GM21717 (cell line): ENCODE measurements around the gene CCT6B.
A peak's percentile ranks its signal among the peaks of the same experiment; 100 is the strongest.
"Not testable (repeated sequence)": the region's sequence is repeated elsewhere in the genome, so short reads cannot be mapped to it uniquely, and the experiment has no call there.

Experiments used
- ATAC-seq: cut with Tn5 transposase; IDR thresholded peaks from one replicate; pipeline ENCODE4 v1.9.1; 2021; ENCODE audit warnings: mild to moderate bottlenecking, moderate library complexity; ENCODE audit not compliant: unreplicated experiment

CCT6B gene, protein sequence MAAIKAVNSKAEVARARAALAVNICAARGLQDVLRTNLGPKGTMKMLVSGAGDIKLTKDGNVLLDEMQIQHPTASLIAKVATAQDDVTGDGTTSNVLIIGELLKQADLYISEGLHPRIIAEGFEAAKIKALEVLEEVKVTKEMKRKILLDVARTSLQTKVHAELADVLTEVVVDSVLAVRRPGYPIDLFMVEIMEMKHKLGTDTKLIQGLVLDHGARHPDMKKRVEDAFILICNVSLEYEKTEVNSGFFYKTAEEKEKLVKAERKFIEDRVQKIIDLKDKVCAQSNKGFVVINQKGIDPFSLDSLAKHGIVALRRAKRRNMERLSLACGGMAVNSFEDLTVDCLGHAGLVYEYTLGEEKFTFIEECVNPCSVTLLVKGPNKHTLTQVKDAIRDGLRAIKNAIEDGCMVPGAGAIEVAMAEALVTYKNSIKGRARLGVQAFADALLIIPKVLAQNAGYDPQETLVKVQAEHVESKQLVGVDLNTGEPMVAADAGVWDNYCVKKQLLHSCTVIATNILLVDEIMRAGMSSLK

DNA sequence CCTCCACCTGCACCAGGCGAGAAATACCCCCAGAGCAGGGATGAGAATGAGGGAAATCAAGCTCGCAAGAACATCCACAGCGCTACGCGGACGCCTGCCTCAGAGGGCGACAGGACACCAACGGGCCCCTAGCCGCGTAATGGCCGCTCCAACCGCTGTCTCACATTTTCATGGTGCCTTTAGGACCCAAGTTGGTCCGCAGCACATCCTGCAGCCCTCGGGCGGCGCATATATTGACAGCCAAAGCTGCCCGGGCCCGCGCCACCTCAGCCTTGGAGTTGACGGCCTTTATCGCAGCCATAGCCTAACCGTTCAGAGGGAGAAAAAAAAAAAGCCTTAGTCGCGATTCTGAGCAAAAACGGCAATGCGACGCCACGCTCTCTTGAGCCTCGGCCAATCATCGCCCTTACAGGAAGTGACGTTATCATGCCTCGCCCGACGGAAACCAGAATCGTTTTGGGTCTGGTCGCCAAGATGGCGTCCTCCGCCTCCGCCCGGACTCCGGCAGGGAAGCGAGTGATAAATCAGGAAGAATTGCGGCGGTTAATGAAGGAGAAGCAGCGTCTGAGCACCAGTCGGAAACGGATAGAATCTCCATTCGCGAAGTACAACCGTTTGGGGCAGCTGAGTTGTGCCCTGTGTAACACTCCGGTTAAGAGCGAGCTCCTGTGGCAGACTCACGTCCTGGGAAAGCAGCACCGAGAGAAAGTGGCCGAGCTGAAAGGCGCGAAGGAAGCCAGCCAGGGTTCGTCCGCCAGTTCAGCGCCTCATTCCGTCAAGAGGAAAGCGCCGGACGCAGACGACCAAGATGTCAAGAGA, at the start of gene CCT6B, which contains the start of gene ZNF830:
Gene CCT6B (minus strand): TSS at position 368 of the 819 bp plus-strand sequence. CDS start 67 bp downstream, at position 301.
Gene ZNF830 (plus strand): TSS at position 448 of the 819 bp plus-strand sequence. CDS start 27 bp downstream, at position 475.
- ATAC-seq, result peak; percentile 86

DNA sequence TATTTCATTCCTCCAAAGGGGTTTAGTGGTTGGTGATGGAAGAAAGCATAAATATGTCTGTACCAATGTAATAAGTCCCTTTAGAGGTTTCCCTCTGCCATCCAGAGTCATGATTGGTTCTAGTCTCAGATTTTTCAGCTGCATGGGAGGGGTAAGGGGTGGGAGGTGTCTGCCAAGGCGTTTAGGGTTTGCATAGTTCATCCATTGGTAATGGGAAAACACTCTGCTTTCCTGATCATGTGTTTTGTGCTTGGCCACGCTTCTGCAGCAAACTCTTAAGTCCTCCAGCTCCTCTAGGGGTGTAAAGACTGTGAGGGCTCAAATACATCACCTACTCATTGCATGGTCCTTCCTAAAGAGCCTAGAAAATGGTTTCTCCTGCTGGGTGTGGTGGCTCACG, 48.8 kb upstream of the CCT6B start:
- ATAC-seq, result no peak

DNA sequence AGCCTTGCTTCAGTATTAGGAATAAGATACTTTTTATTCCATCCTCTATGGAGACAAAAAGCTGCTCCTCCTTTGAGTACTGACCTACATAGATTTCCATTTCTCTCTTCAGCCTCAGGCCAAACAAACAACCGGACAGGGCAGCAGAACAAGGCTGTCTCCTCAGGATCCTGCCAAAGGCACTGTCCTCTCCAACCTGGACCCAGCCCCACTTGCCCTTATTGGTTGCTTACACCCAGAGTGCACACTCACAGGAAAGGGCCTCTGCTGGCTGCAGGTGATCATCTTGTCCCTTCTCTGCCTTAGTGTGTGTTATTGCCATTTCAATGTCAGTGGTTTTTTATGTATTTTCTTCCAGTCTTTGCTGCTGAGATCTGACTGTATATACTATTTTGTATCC, 45.7 kb upstream of the CCT6B start:
- no peak for ATAC-seq

DNA sequence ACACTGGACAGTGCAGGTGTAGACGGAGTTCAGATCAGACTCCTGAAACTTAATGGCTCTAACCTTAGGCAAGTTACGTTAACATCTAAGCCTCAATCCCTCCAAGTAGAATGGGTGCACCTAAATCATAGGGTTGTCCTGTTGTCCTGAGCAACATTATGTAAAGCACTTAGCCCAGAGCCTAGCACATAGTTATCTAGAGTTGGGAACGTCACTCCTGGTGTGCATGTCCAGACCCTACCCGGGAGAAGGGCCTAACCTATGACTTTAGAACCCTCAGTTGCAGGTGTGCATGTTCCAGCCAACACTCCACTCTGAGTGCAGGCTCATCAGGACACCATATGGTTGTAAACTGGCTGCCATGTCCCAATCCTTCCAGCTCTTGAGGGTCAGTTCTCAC, 45.1 kb upstream of the CCT6B start:
- no peak for ATAC-seq

DNA sequence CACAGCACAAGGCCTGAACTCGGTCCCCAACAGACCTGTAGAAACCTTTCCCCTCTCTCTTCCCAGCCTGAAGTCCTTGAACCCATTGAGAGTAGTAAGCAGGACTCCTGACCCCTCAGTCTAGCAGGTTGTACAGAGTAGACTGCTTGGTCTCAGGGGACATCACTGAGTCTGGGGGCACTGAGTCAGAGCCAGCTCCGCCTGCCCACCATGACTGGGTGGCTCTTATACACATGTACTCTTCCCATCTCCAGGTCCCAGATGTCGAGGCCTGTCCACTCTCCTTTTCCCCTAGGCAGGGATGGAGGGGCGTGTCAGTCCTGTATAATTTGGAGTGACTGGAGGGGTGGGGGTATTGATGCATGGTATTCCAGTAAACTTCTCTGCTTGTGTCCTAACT, 42.5 kb upstream of the CCT6B start:
- ATAC-seq, result no peak

DNA sequence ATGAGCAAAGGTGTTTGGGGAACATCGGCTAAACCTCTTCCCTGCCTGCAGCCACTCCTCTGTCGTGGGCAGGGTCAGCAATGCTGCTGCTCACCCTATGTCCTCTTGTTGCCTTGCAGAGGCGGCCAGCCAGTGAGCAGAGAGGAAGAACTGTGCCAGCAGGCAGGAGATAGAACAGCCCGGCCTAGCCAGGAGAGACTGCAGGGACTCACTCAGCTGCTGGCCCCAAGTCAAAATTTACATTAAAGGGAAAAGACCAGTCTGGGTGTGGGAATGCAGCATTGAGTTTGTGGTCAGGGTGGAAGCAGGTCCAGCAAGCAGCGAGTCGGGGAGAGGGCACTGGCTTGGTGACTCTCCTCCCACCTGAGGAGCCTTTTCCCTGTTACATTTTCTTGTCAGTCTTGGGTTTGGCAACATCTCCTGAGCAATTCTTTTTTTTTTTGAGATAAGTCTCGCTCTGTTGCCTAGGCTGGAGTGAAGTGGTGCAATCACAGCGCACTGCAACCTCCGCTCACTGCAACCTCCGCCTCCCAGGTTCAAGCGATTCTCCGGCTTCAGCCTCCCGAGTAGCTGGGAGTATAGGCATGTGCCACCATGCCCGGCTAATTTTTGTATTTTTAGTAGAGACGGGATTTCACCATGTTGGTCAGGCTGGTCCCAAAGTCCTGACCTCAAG, 41.8 kb upstream of the CCT6B start:
- no peak for ATAC-seq

DNA sequence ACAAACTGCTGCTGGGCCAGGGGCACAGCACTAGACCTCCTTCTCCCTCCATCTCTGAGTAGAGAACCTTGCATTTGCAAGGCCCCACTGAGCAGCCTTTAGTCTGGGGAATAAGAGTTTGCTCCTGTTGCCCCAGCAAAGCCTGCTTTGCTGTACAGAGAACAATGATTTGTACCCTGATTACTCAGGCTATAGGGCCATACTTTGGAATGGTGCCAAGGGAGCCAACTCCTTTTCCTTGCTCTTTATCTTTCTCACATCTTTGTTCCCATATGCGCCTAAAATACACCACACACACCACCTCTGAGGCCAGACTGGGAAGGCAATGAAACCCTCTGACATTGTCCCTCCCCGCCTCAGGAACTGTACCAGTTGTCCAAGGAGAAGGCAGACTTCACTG, 40.3 kb upstream of the CCT6B start:
- no peak for ATAC-seq

DNA sequence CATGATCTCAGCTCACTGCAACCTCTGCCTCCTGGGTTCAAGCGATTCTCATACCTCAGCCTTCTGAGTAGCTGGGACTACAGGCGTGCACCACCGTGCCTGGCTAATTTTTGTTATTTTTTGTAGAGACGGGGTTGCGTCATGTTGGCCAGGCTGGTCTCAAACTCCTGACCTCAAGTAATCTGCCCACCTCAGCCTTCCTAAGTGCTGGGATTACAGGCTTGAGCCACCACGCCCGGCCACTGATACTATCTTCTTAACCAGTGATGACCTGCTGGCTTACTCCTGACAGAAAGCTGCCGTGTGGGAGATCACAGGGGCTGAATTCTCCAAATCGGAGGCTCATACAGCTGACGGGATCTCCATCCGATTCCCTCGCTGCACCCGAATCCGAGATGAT, 39.7 kb upstream of the CCT6B start:
- ATAC-seq, result not testable (repeated sequence)

DNA sequence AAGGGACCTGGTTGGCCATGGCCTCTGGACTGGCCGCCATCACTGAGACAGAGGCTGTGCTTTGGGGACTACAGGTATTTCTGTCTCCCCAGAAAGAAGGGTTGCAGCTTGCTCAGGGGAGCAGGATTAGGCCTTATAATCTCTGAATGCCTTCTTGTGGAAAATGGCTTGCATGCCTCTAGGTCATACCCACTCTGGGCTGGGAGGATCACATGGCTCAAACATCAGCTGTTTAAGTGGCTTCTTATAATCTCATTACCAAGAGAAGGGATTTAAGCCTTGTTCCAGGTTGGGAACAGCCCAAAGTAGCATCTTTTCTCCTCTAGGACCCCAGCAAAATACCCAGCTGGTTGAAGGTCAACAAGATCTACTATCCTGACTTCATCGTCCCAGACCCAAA, 38.2 kb upstream of the CCT6B start:
- ATAC-seq, result no peak

DNA sequence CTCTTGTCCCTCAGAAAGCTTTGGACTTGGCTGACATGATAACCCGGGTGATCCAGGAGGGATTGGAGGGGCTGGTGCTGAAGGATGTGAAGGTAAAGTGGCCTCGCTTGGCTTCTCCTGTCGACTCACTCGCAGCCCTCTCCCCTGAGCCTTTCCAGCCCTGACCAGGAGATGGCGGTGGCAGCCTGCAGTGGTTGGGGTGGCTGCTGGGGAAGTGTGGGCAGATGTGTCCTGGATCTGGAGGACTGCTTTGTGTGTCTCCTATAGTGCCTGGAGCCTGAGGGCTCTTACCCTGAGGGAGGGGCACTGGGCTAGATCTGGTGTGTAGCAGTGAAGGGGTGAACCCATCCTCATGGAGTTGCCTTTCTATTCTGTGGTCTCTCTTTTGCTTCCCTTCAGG, 36.9 kb upstream of the CCT6B start:
- no peak for ATAC-seq

DNA sequence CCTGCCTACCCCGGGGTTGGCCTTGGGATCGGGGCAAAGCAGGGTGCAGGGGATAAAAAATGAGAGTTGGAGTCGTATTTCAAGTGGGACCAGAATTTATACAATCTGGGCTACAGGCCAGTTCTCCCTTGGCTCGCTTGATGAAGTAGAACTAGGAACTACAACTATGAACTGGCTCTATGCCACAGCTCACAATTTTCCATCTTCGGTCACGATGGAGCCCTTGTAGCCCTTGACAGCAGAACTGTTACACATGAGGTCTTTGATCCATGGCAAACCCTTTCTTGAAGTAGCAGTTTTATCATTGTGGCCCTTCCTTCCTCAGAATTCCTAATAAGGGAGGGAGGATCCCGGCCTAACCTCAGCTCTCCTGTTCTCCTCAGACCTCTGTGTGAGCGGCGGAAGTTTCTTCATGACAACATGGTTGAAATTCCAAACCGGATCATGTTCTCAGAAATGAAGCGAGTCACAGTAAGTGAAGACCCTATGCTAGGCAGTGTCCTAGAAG, 36.1 kb upstream of the CCT6B start:
- ATAC-seq, result no peak

DNA sequence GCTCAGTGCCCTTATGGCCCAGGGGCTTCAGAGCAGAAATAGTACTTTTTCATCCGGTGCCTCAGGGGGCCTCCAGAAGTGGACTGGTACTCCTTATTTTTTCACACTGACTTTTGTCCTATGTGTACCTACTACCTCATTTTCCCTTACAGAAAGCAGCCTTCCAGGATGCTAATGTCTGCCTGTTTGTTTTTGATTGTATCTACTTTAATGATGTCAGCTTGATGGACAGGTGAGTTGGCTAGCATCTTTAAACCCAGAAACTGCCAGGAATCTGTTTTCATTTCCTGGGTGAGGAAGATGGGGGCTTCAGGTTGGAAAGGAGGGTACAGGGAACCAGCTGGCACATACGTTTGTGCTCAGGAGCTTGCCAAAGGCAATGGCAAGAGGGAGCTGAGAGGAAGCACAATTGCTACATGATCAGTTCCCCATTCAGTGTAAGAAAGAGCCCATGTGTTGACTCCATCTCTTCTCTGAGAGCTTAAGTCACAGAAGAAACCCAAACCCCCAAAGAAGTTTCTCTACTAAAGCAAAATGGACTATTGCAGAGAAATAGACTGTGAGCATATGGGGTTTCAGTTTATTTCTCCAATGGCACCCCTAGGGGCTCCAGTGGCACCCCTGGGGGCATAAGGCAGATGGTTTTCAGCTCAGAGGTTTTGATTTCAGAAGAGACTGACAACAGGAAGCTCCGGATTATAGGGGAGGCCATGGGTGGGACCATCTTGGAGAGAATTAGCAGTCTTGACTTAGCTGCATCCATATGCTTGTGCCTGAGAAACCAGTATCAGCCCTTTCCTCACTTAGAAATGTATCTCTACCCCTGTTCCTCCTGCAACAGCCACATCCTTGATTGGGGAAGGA, 35.4 kb upstream of the CCT6B start:
- no peak for ATAC-seq

DNA sequence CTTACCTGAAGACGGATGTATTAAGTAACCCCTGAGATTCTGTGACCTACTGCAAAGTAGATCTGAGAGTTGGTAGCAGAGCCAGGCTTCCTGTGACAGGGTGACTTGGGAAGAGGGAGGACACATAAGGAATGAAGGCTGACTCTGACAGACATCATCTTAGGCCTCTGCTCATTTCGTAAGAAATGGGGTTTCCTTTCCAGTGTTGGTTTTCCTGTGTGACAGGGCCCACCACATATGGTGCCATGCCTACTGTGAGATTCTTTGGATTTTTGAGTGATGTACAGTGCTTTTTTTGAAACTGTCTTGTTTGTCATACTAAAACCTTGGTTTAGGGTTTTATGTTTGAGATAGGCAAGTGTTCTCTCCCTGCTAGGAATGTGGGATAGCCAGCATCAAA, 31.8 kb upstream of the CCT6B start:
- no peak for ATAC-seq

DNA sequence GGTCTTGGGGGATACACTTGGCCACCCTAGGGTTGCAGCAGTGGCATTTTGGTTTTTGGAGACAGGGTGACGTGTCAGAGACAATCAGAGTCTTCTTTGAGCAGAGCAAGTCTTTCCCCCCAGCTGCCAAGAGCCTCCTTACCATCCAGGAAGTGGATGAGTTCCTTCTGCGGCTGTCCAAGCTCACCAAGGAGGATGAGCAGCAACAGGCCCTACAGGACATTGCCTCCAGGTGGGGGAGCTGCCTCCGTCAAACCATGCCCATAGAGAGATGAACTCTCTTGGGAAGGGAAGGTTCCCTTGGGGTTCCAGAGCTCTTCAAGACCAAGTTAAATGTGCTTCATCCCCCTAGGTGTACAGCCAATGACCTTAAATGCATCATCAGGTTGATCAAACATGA, 30.3 kb upstream of the CCT6B start:
- no peak for ATAC-seq

DNA sequence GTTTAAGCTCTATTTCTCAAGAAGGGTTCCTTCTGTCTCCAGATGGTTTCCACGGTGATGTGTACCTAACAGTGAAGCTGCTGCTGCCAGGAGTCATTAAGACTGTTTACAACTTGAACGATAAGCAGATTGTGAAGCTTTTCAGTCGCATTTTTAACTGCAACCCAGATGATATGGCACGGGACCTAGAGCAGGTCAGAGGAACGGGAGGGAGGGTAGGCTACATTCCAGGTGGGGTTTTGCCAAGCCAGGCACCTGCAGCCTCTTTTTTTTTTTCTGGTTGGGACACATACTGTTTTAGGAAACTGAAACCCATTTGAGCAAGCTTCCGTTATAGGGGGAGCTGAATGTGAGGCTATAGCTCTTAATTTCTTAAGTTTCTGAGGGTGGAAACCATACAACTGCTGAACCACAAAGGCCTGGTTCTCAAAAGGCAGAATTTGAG, 29.7 kb upstream of the CCT6B start:
- no peak for ATAC-seq

DNA sequence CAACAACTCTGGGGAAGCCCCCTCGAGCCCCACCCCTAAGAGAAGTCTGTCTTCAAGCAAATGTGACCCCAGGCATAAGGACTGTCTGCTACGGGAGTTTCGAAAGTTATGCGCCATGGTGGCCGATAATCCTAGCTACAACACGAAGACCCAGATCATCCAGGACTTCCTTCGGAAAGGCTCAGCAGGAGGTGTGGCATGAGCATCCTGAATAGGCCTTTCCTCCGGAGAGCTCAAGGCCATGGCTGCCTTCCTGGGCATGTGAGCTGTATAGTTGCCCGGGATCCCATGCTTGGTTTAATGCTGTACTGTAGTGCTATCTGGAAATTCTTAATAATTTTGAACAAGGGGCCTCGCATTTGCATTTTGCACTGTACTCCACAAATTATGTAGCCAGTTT, 28.2 kb upstream of the CCT6B start:
- no peak for ATAC-seq

DNA sequence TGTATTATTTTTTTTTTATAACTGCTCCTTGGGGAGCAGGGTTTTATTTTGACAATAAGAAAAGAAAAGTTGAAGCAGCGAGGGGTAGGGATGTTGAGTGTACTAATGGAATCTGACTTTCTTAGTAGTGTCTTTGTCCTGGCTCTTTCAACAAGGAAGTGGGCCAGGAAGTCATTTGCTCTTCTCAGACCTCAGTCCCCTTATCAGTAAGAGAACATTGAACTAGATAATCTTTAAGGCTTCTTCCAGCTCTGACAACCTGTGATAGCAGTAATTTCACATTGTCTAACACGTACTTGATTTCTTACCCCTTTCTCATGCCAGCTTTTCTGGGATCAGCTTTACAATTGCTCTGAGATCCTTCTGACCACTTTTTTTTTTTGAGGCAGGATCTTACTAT, 27.4 kb upstream of the CCT6B start:
- ATAC-seq, result no peak

DNA sequence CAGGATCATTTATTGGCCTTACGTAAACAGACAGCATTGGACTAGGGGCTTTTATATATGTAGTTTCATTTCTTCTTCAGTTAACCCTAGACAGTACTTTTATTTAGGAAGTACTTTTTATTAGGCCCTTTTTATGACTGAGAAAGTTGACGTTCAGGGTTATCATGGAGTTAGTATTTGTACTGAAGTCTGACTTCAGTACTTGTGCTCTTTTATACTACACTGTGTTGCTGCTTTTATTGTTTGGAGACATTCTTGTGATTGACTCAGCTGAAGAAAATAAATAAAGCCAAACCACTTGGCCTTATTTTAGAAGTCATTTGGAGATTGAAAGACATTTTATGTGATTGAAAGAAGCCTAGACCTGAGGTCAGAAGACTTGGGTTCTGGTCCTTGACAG, 26.0 kb upstream of the CCT6B start:
- no peak for ATAC-seq

DNA sequence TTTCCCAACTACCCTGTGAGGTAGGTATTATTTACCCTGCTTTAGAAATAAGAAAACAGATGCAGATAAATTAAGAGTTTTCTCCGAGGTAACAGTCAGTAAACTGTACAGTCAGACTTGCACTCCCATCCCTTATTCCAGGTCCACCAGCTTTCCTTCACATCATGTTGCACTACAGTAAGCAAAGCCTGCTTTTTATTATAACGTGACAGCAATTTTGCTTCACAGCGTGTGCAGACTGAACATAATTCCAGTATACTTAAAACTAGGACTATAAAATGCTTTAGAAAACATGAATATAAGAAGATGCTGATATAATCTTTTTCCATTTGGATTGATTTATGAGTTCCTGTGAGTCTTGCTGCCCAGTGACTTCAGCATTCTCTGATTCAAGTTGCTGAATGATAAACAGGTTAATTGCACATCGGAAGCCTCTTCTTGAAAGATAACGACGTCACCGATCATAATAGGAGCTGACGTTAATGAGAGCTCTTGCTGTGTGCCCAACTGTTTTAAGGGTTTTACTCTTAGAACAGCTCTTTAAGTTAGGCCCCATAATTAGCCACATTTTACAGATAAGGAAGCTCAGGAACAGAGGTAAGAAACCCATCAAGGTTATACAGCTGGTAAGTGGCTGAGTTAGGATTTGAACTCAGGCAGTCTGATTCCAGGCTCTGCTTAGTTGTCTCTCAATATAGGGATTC, 20.4 kb upstream of the CCT6B start:
- no peak for ATAC-seq
